Osteoblast (primary cell): ENCODE measurements around the gene FOXD3. TPM values are rescaled to one million over a fixed set of nuclear protein-coding genes. Genes with fewer than 3 reads are reported as not detected.

Experiments
- DNase-seq: peaks from one replicate; pipeline ENCODE4 v3.0.0; 2011; ENCODE audit warnings: low spot score, mixed read lengths; ENCODE audit not compliant: insufficient read length; ENCODE audit errors: missing footprints
- H2AFZ ChIP-seq: 2 replicates; pipeline ENCODE4 v1.6.0; 2011; ENCODE audit warnings: mild to moderate bottlenecking, low read length
- H3K27ac ChIP-seq: 2 replicates; pipeline ENCODE4 v1.5.1; 2011; ENCODE audit warnings: mild to moderate bottlenecking, low read depth, low read length, moderate library complexity
- H3K27me3 ChIP-seq: 2 replicates; pipeline ENCODE4 v1.6.0; 2012; ENCODE audit warnings: mild to moderate bottlenecking, control low read depth, inconsistent platforms, low read length, moderate library complexity; ENCODE audit not compliant: insufficient read depth
- H3K36me3 ChIP-seq: 2 replicates; pipeline ENCODE4 v1.5.1; 2011; ENCODE audit warnings: mild to moderate bottlenecking, low read length, control low read depth, moderate library complexity; ENCODE audit not compliant: insufficient read depth
- H3K4me1 ChIP-seq: 2 replicates; pipeline ENCODE4 v1.5.1; 2011; ENCODE audit warnings: mild to moderate bottlenecking, low read length, control low read depth, moderate library complexity; ENCODE audit not compliant: insufficient read depth
- H3K4me2 ChIP-seq: 2 replicates; pipeline ENCODE4 v1.6.0; 2011; ENCODE audit warnings: mild to moderate bottlenecking, low read length; ENCODE audit not compliant: insufficient read depth
- H3K4me3 ChIP-seq: fragments of 200-600 bp; sonication (generic); 3 replicates; pipeline ENCODE4 v1.5.1; 2012; ENCODE audit warnings: mild to moderate bottlenecking, low read length, inconsistent platforms; ENCODE audit not compliant: insufficient read depth
- H3K79me2 ChIP-seq: 2 replicates; pipeline ENCODE4 v1.6.0; 2012; ENCODE audit warnings: mild to moderate bottlenecking, low read length, control low read depth, inconsistent platforms; ENCODE audit not compliant: insufficient read depth
- H3K9me3 ChIP-seq: 2 replicates; pipeline ENCODE4 v1.5.1; 2011; ENCODE audit warnings: low read depth, low read length, control low read depth
- H4K20me1 ChIP-seq: 2 replicates; pipeline ENCODE4 v1.6.0; 2012; ENCODE audit warnings: mild to moderate bottlenecking, low read length, control low read depth; ENCODE audit not compliant: insufficient read depth
- CTCF ChIP-seq: IDR thresholded peaks from 2 replicates; pipeline ENCODE4 v1.5.1; 2011; ENCODE audit warnings: mild to moderate bottlenecking, low read depth, low read length, moderate library complexity; ENCODE audit errors: extremely low read depth
- total RNA-seq: library from RNA; depleted of rRNA; stranded (reverse); fragments of >200 nt; gene quantifications from 2 replicates; pipeline ENCODE4 v1.2.3, GENCODE V29; 2012

FOXD3 gene
- total RNA-seq, 1 donor: not detected

- Histone ChIP-seq H3K4me3 (no peak overlapping the region), H3K27ac (no peak overlapping the region), H2AFZ (no peak overlapping the region), H3K4me1 (no peaks in the 10 kb centered on the region), H3K4me2 (no peak overlapping the region), H3K79me2 (no peaks in the 10 kb centered on the region), H3K36me3 (no peaks in the 10 kb centered on the region), H3K27me3 (peaks cover 100% of the 10 kb centered on the region), H3K9me3 (no peaks in the 10 kb centered on the region), H4K20me1 (no peaks in the 10 kb centered on the region)
- no peak for DNase-seq
- TF ChIP-seq CTCF: no peak
These were observed 5.8 kb downstream of the FOXD3 start for GRCh38 chr1:63328122-63328521.

- DNase-seq: no peak
- no peaks in the 10 kb centered on the region for H4K20me1 ChIP-seq
- H2AFZ ChIP-seq: no peak overlapping the region
- no peaks in the 10 kb centered on the region for H3K79me2 ChIP-seq
- peaks cover 99% of the 10 kb centered on the region for H3K27me3 ChIP-seq
- H3K27ac ChIP-seq: no peak overlapping the region
- H3K4me3 ChIP-seq: no peak overlapping the region
- no peaks in the 10 kb centered on the region for H3K36me3 ChIP-seq
- H3K4me2 ChIP-seq: no peak overlapping the region
- TF ChIP-seq CTCF: no peak
- no peaks in the 10 kb centered on the region for H3K4me1 ChIP-seq
- no peaks in the 10 kb centered on the region for H3K9me3 ChIP-seq
These were observed 6.4 kb downstream of the FOXD3 start for GRCh38 chr1:63328781-63329180.

- peak; percentile 61 for DNase-seq
- H2AFZ ChIP-seq: no peak overlapping the region
- H3K27me3 ChIP-seq: peaks cover 92% of the 10 kb centered on the region
- H4K20me1 ChIP-seq: no peaks in the 10 kb centered on the region
- H3K4me1 ChIP-seq: no peaks in the 10 kb centered on the region
- H3K36me3 ChIP-seq: no peaks in the 10 kb centered on the region
- H3K79me2 ChIP-seq: no peaks in the 10 kb centered on the region
- no peak overlapping the region for H3K4me2 ChIP-seq
- TF ChIP-seq CTCF: no peak
- no peak overlapping the region for H3K4me3 ChIP-seq
- H3K27ac ChIP-seq: no peak overlapping the region
- no peaks in the 10 kb centered on the region for H3K9me3 ChIP-seq
These were observed 7.4 kb downstream of the FOXD3 start for GRCh38 chr1:63329621-63330330.

GRCh38 chr1:63330331-63330916 is 8.1 kb downstream of the FOXD3 start:
- Histone ChIP-seq H3K4me1 (no peaks in the 10 kb centered on the region), H3K4me2 (no peak overlapping the region), H3K36me3 (no peaks in the 10 kb centered on the region), H3K9me3 (no peaks in the 10 kb centered on the region), H3K27me3 (peaks cover 90% of the 10 kb centered on the region), H3K79me2 (no peaks in the 10 kb centered on the region), H3K4me3 (no peak overlapping the region), H2AFZ (no peak overlapping the region), H3K27ac (no peak overlapping the region), H4K20me1 (no peaks in the 10 kb centered on the region)
- peak; percentile 61 for DNase-seq
- TF ChIP-seq CTCF: no peak
